ENCODE data around the gene FAM53B. TPM values are rescaled to one million over a fixed set of nuclear protein-coding genes. Genes with fewer than 3 reads are reported as not detected.

FAM53B gene
- total RNA-seq, 1 experiment from 2014 or later: 14.1 TPM

DNA sequence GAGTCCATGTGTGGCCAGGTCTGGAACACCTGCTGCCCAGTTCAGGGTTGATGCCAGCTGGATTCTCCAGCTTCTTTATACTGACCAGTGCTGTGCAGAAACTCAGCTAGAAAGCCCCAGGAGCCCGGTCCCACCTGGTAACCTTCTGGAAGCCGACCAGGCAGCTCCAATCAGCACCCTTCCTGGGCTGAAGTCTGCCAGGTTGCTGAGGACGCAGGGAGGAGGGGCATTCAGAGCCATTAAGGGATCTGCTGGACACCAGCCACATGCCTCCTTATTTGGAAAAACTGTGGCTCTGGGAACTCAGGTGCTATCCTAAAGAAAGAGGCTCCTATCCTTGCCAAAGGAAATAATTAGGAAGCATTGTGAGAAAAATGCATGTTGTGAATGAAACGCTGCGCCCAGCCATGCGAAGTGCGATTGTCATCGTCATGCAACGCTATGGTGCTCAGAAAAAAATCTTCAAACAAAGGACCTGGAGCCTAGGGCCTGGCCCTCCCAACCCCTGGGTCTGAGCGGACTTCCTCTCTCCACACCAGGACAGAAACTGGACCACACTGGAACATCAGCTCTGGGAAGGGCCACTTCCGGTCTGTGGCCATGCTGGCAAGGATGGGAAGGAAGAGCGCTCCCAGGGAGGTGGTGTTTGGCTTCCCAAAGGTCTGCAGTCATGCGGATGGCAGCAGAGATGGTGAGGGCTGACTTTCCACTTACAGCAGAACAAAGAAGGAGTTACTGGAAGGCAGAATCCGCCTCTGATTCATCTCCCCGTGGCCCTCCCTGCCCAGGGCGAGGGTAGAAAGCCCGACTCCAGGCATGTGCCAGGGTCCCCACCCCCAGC, 90.1 kb downstream of the FAM53B start:
- no peak overlapping the region for H3K4me3 ChIP-seq
- H3K9me3 ChIP-seq (replicated peaks): no peaks in the 10 kb centered on the region
- peaks cover 7% of the 10 kb centered on the region; the same call in 1 of the 2 replicates for H3K4me1 ChIP-seq (replicated peaks)
- DNase-seq (ENCODE audit: low read depth in 1 of 2, low spot score in 2 of 2): no peak
- H3K36me3 ChIP-seq: no peaks in the 10 kb centered on the region
- no peak overlapping the region for H3K27ac ChIP-seq
- no peaks in the 10 kb centered on the region for H3K27me3 ChIP-seq (replicated peaks)

DNA sequence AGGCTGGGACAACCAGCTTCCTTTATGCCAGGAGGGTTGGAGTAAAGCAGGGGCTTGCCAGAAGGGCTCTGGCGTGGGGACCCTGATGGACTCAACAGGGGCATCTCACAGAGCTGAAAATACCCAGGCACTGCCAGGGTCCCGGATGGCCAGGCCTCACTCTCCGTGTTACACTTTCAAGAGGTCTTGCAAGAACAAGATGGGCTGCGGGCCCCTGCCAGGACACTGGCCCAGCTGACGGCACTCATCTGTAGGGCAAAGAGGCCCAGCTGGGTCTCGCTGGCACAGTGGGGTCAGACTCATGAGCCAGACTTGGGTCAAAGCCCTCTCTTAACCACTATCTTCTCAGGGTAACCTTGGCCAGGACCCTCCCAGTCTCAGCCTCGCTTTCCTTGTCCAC, 90.9 kb downstream of the FAM53B start:
- DNase-seq (ENCODE audit: low read depth in 1 of 2, low spot score in 2 of 2): no peak
- no peak overlapping the region for H3K4me3 ChIP-seq
- no peaks in the 10 kb centered on the region for H3K9me3 ChIP-seq (replicated peaks)
- no peaks in the 10 kb centered on the region for H3K27me3 ChIP-seq (replicated peaks)
- peaks cover 7% of the 10 kb centered on the region; the same call in 1 of the 2 replicates for H3K4me1 ChIP-seq (replicated peaks)
- H3K36me3 ChIP-seq: no peaks in the 10 kb centered on the region
- H3K27ac ChIP-seq: no peak overlapping the region

DNA sequence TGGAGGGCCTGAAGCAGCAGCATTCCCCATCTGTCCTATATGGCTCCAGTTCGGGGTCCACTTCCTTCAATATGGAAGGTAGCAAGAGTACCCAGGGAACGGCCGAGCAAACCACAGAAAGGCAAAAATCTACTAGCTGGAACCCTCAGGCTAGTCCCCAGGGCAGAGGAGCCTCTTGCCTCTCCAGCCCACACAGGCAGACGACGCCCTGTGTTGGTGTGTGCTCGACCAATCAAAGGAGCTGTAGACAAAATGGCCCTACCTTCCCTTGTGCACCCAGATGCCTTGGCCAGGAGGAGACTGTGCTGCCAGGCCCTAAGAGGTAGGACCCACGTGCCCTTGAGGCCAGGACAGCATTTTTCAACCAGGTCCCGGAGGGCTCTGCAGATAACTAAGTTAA, 91.5 kb downstream of the FAM53B start:
- H3K4me3 ChIP-seq: no peak overlapping the region
- DNase-seq (ENCODE audit: low read depth in 1 of 2, low spot score in 2 of 2): no peak
- no peak overlapping the region for H3K27ac ChIP-seq
- peaks cover 12% of the 10 kb centered on the region for H3K4me1 ChIP-seq (replicated peaks)
- H3K27me3 ChIP-seq (replicated peaks): no peaks in the 10 kb centered on the region
- no peaks in the 10 kb centered on the region for H3K36me3 ChIP-seq
- H3K9me3 ChIP-seq (replicated peaks): no peaks in the 10 kb centered on the region; the same call in 1 of the 2 replicates

DNA sequence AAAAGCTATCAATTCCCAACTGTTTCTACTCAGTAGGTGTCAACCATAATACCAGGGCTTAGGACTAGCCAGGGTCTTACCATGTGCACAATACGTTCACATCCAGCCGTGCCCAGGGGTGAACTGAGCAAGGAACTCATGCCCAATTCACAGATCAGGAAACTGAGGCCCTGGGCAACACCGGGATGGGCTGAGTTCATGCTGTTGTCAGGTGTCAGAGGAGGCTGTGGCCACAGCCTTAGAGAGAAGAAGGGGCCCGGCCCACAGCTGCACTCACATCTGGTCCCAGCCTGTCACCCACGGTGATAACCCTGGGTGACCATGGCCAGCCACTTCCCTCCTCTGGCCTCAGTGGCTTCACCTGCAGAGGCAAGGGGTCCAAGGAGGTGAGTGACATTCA, 92.0 kb downstream of the FAM53B start:
- DNase-seq (ENCODE audit: low read depth in 1 of 2, low spot score in 2 of 2): no peak
- peaks cover 16% of the 10 kb centered on the region for H3K4me1 ChIP-seq (replicated peaks)
- no peak overlapping the region for H3K27ac ChIP-seq
- no peak overlapping the region for H3K4me3 ChIP-seq
- no peaks in the 10 kb centered on the region; the same call in 1 of the 2 replicates for H3K9me3 ChIP-seq (replicated peaks)
- no peaks in the 10 kb centered on the region for H3K36me3 ChIP-seq
- no peaks in the 10 kb centered on the region for H3K27me3 ChIP-seq (replicated peaks)

DNA sequence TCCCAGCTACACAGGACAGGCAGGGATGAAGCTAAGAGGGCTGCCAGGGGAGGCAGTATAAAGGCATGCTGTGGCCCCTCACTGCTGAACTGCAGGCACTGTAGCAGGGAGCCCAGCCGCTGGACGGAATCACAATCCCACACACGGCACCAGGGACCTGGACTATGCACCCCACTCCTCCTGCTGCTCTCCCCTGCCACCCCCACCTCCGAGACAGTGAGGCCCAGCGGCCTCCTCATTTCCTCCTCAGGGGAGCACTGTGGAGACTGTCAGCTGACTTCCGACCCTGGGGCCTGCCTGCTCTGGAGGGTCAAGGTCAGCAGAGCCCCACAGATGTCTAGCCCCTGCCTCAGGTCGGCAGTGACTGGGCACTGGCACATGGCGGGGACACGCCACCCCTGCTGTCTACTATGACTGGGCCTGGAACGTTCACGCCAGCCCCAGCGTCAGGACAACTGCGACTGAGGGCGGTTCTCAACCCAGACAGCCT, 92.7 kb downstream of the FAM53B start:
- H3K27ac ChIP-seq: no peak overlapping the region
- no peak overlapping the region for H3K4me3 ChIP-seq
- H3K27me3 ChIP-seq (replicated peaks): no peaks in the 10 kb centered on the region
- no peak for DNase-seq (ENCODE audit: low read depth in 1 of 2, low spot score in 2 of 2)
- H3K36me3 ChIP-seq: no peaks in the 10 kb centered on the region
- peaks cover 20% of the 10 kb centered on the region for H3K4me1 ChIP-seq (replicated peaks)
- H3K9me3 ChIP-seq (replicated peaks): no peaks in the 10 kb centered on the region; the same call in 1 of the 2 replicates

DNA sequence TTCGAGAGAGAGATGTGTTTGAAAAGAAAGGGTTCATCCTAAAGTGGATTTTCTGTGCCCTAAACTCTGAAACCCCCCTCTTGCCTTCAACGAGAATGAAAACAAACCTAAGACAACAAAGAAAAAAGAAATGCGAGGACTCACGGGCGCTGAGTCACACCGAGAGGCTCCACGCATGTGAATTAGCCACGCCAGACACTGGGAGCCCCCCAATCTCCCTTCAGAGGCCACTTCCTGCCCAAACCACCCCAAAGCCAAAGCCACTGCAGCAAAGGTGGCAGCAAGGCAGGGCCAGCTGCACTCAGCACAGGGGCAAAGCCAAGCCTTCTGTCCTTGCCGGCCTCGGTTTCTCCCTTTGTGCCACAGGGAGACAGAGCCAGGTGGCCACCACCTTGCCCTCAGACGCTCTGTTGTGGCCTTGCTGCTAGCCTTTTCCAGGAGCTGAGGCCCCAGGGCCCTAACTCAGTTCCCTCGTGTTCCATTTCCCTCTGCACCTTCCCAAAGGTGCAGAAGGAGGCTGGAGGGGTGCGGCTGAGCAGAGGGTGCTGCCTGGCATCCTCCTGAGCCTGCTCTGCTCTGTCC, 93.3 kb downstream of the FAM53B start:
- Histone ChIP-seq H3K4me1 (replicated peaks) (peaks cover 20% of the 10 kb centered on the region), H3K27ac (no peak overlapping the region; the same call in 1 of the 2 replicates), H3K9me3 (replicated peaks) (no peaks in the 10 kb centered on the region; the same call in 1 of the 2 replicates), H3K4me3 (no peak overlapping the region), H3K27me3 (replicated peaks) (no peaks in the 10 kb centered on the region), H3K36me3 (no peaks in the 10 kb centered on the region)
- DNase-seq (ENCODE audit: low read depth in 1 of 2, low spot score in 2 of 2): no peak

DNA sequence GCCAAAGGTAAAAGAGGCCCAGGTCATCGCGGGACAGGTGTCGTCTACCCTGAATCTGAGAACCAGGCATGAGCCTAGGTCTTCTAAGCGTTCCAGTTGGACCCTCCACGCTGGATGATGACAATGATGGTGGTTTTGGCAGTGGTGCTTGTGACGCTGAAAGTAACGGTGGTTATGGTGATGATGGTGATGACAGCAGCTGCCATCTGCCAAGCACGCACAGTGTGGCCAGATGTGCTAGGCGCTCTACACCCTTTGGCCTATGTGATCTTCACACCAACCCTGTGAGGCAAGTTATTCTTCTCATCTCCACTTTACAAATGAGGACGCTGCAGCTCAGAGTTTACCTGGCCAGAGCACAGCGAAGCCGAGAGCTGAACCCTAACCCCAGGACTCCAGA, 93.9 kb downstream of the FAM53B start:
- H3K4me1 ChIP-seq (replicated peaks): peaks cover 20% of the 10 kb centered on the region
- no peak overlapping the region for H3K27ac ChIP-seq
- H3K27me3 ChIP-seq (replicated peaks): no peaks in the 10 kb centered on the region
- H3K36me3 ChIP-seq: no peaks in the 10 kb centered on the region
- no peak for DNase-seq (ENCODE audit: low read depth in 1 of 2, low spot score in 2 of 2)
- H3K4me3 ChIP-seq: no peak overlapping the region
- H3K9me3 ChIP-seq (replicated peaks): no peaks in the 10 kb centered on the region; the same call in 1 of the 2 replicates

DNA sequence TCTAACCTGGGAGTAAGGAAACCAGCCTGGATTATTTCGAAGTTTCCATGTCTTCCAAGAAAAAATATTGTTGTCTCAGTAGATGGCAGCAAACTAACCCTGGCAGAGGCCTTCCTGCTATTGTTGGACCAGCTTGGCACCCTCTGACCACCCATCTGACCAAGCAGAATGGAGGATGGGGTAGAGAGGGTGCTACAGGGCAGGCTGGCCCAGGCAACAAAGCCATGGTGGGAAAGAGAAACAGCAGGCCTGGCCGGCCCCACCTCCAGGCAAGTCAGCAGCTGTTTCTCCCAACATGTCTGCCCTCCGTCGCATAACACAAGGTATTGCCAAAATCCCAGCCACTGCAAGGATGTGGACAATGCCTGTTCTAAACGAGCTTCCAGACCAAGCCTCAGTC, 95.0 kb downstream of the FAM53B start:
- H3K27ac ChIP-seq: no peak overlapping the region
- no peaks in the 10 kb centered on the region; the same call in 1 of the 2 replicates for H3K9me3 ChIP-seq (replicated peaks)
- peaks cover 20% of the 10 kb centered on the region for H3K4me1 ChIP-seq (replicated peaks)
- no peak for DNase-seq (ENCODE audit: low read depth in 1 of 2, low spot score in 2 of 2)
- no peaks in the 10 kb centered on the region for H3K36me3 ChIP-seq
- no peaks in the 10 kb centered on the region for H3K27me3 ChIP-seq (replicated peaks)
- no peak overlapping the region for H3K4me3 ChIP-seq

DNA sequence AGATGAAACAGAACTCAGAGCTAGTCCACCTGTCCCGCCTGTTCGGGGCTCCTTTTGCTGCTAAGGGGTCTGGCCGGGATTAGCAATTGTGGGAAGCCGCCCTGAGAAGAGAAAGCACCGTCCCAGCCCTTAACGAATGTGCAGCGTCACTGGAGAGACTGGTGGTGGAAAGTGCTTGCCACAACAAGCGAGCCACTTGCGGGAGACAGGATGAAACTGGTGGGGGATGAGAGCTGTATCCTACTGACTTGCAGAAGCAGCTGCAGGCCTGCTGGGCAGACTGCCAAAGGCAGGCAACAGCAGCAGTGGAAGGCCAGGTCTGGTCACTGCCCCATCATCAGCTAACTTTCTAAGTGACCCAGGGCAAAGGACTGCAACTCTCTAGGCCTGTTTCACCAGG, 95.4 kb downstream of the FAM53B start:
- Histone ChIP-seq H3K27ac (no peak overlapping the region), H3K9me3 (replicated peaks) (no peaks in the 10 kb centered on the region; the same call in 1 of the 2 replicates), H3K27me3 (replicated peaks) (no peaks in the 10 kb centered on the region), H3K4me3 (no peak overlapping the region), H3K36me3 (no peaks in the 10 kb centered on the region), H3K4me1 (replicated peaks) (peaks cover 20% of the 10 kb centered on the region)
- no peak for DNase-seq (ENCODE audit: low read depth in 1 of 2, low spot score in 2 of 2)

DNA sequence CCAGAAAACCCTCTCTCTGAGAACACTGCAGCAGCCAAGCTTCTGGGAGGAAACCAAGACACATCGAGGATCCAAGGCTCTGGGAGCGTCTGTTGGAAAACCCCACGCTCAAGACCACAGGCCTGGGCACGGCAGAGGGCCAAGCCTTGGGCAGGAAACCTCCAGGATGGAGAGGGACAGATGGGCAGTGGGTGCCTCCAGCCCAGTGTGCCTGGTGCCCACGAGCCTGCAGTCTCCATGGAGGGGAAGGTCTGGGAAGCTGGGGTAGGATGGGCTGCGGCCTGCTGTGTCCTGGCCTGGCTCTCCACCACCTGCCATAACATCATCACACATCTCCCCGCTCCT, 96.1 kb downstream of the FAM53B start:
- H3K9me3 ChIP-seq (replicated peaks): no peaks in the 10 kb centered on the region; the same call in 1 of the 2 replicates
- H3K27me3 ChIP-seq (replicated peaks): no peaks in the 10 kb centered on the region
- H3K4me1 ChIP-seq (replicated peaks): peaks cover 20% of the 10 kb centered on the region
- no peaks in the 10 kb centered on the region for H3K36me3 ChIP-seq
- DNase-seq (ENCODE audit: low read depth in 1 of 2, low spot score in 2 of 2): no peak
- 0 out of 2 replicates have a peak overlapping the region, but pooled peaks have one; percentile 32 for H3K27ac ChIP-seq
- H3K4me3 ChIP-seq: no peak overlapping the region

DNA sequence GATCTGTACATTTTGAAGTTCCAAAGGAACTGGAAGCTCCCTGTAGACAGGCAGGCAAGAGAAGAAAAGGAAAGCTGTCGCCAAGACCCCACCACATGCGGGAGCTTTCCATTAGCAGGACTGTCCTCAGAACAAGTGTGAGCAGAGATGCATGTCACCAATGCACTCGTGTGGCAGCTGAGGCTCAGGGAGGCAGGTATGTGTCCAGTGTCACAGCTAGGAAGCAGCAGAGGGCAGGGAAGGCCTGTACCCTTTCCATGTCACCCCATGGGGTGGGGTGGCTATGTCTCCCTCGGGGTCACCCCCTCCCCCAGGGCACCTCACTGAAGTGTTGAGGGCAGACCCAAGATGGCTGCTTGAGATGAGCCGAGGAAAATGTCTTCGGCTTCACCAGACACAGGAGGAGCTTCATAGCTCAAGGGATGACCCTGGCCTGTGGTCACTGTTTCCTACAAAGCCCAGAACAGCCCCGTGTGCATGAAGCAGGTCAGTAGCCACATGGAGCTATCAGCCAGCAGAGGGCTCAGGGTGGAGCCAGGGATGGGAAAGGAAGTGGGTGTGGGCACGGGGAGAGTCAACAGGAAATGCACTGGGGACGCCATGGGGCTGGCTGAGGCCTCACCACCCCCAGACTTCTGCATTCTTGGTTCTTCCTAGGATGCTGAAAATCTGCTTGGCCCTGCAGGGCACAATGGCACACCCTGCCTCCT, 96.6 kb downstream of the FAM53B start:
- peak; percentile 28 to 61 for DNase-seq (ENCODE audit: low read depth in 1 of 2, low spot score in 2 of 2)
- H3K27ac ChIP-seq: 0 out of 2 replicates have a peak overlapping the region, but pooled peaks have one; percentile 32

DNA sequence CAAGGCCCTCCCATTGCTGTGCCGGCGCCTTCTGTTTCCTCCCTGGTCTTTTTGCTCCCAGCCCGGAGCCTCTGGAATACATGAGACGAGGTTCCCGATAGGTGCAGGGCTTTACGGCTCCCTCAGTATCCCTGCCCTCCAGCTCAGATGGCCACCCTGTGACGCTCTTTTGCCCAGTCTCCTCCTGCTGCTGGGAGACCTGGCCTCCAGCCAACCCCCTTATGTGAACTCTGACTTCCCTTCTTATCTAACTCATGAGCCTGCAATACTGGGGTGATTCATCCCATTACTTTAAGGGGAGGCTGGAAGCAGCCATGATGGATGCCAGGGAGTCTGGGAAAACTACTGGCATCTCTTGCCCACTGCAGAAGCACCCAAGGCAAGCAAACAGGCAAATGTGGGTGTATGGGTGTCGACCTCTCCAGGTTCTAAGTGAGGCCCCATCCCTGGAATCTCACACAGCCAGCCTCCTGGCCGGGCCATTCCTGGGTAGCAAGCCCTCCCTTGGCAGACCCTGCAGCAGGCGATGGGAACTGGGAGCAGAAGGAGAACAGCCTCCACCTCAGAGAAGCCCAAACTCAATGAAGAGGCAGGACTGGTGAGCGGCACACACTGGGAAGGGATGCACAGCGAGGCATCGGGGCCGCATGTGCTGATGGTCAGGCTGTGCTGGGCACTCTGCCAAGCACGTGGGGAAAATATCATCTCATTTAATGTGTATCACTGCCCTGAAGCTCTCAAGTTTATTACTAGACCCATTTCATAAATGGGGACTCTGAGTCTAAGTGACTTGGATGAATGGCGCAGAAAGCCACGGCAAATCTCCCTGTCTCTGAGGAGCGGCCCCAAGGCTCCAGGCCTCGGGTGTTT, 97.5 kb downstream of the FAM53B start:
- peaks cover 20% of the 10 kb centered on the region for H3K4me1 ChIP-seq (replicated peaks)
- no peak overlapping the region for H3K27ac ChIP-seq
- no peaks in the 10 kb centered on the region for H3K36me3 ChIP-seq
- DNase-seq (ENCODE audit: low read depth in 1 of 2, low spot score in 2 of 2): no peak
- H3K27me3 ChIP-seq (replicated peaks): no peaks in the 10 kb centered on the region
- H3K4me3 ChIP-seq: no peak overlapping the region
- no peaks in the 10 kb centered on the region; the same call in 1 of the 2 replicates for H3K9me3 ChIP-seq (replicated peaks)

More for the DNA sequence above, 96.6 kb downstream of the FAM53B start:
- H3K27me3 ChIP-seq (replicated peaks): no peaks in the 10 kb centered on the region
- peaks cover 20% of the 10 kb centered on the region for H3K4me1 ChIP-seq (replicated peaks)
- no peaks in the 10 kb centered on the region; the same call in 1 of the 2 replicates for H3K9me3 ChIP-seq (replicated peaks)
- H3K36me3 ChIP-seq: no peaks in the 10 kb centered on the region
- no peak overlapping the region for H3K4me3 ChIP-seq
